Fibroblast of skin of right quadriceps (primary cell): Measurements from ENCODE around the gene MTCH2.

Source experiments
- DNase-seq: peaks from one replicate; pipeline ENCODE4 v3.0.0-alpha.2; 2013

Gene MTCH2

GRCh38 chr11:47589118-47589517 is 53.2 kb downstream of the MTCH2 start:
- no peak for DNase-seq

GRCh38 chr11:47587723-47588326 is 54.5 kb downstream of the MTCH2 start:
- DNase-seq = no peak

- no peak for DNase-seq
Measured at GRCh38 chr11:47587039-47587716, 55.2 kb downstream of the MTCH2 start.

- no peak for DNase-seq
Measured at GRCh38 chr11:47586098-47586855, 56.1 kb downstream of the MTCH2 start, which contains the start of gene FAM180B. TSS of gene FAM180B (plus strand) at chr11:47586678. CDS start at chr11:47586769, 91 bp downstream.

GRCh38 chr11:47583844-47584243 is 58.5 kb downstream of the MTCH2 start:
- DNase-seq = no peak

- peak; percentile 89 for DNase-seq
Measured at GRCh38 chr11:47578524-47579494, 63.5 kb downstream of the MTCH2 start, which contains the start of the genes KBTBD4 and NDUFS3. TSS of gene KBTBD4 (minus strand) at chr11:47578970. CDS start at chr11:47578951, 19 bp downstream. TSS of gene NDUFS3 (plus strand) at chr11:47579074. CDS start at chr11:47579092, 18 bp downstream.

- DNase-seq = no peak
Measured at GRCh38 chr11:47577460-47578041, 64.8 kb downstream of the MTCH2 start.

GRCh38 chr11:47573321-47573720 is 69.0 kb downstream of the MTCH2 start:
- no peak for DNase-seq

GRCh38 chr11:47572715-47573255 is 69.6 kb downstream of the MTCH2 start:
- DNase-seq = no peak

GRCh38 chr11:47571895-47572294 is 70.5 kb downstream of the MTCH2 start:
- DNase-seq = peak; percentile 34

GRCh38 chr11:47571357-47571729 is 71.0 kb downstream of the MTCH2 start:
- DNase-seq = no peak

GRCh38 chr11:47570651-47571356 is 71.6 kb downstream of the MTCH2 start:
- DNase-seq = no peak

- DNase-seq = no peak
Measured at GRCh38 chr11:47569646-47570045, 72.7 kb downstream of the MTCH2 start.
